HepG2 (cell line): Measurements from ENCODE around the gene DIP2C. TPM values are rescaled to one million over a fixed set of nuclear protein-coding genes. Genes with fewer than 3 reads are reported as not detected.

Experiments used
- FOXA3 ChIP-seq: IDR thresholded peaks from 2 replicates; pipeline ENCODE4 v1.6.1; 2016; ENCODE audit warnings: missing genetic modification reagents, missing compliant biosample characterization
- FOXJ3 ChIP-seq: sonication (generic); formaldehyde crosslinking; IDR thresholded peaks from 2 replicates; pipeline ENCODE4 v1.4.0; 2020; ENCODE audit warnings: missing genetic modification reagents, mild to moderate bottlenecking, borderline replicate concordance
- FOXM1 ChIP-seq: sonication (generic); formaldehyde crosslinking; IDR thresholded peaks from 2 replicates; pipeline ENCODE4 v1.5.0; 2020; ENCODE audit warnings: missing genetic modification reagents
- GATAD1 ChIP-seq: IDR thresholded peaks from 2 replicates; pipeline ENCODE4 v1.6.1; 2016; ENCODE audit warnings: missing genetic modification reagents, missing compliant biosample characterization
- HNRNPK ChIP-seq: fragments of 200-400 bp; formaldehyde crosslinking; IDR thresholded peaks from 2 replicates; pipeline ENCODE4 v1.6.1; 2018; ENCODE audit warnings: low read length, low read depth, moderate library complexity, mild to moderate bottlenecking; ENCODE audit not compliant: poor library complexity, severe bottlenecking
- HNRNPUL1 ChIP-seq: fragments of 200-400 bp; formaldehyde crosslinking; IDR thresholded peaks from 2 replicates; pipeline ENCODE4 v1.6.1; 2017; ENCODE audit warnings: low read depth, mild to moderate bottlenecking, low read length, moderate library complexity
- HOXA9 ChIP-seq: sonication (generic); formaldehyde crosslinking; IDR thresholded peaks from 2 replicates; pipeline ENCODE4 v1.8.1; 2022; ENCODE audit warnings: missing genetic modification reagents, mild to moderate bottlenecking, moderate library complexity, borderline replicate concordance
- KLF15 ChIP-seq: sonication (generic); formaldehyde crosslinking; IDR thresholded peaks from 2 replicates; pipeline ENCODE4 v1.8.1; 2023; ENCODE audit warnings: borderline replicate concordance, mild to moderate bottlenecking, inconsistent platforms, missing genetic modification reagents, mixed read lengths
- KLF6 ChIP-seq: IDR thresholded peaks from 2 replicates; pipeline ENCODE4 v1.8.0; 2016; ENCODE audit warnings: missing biosample characterization, missing genetic modification reagents
- KMT2B ChIP-seq: IDR thresholded peaks from 2 replicates; pipeline ENCODE4 v1.6.1; 2016; ENCODE audit warnings: missing genetic modification reagents, missing compliant biosample characterization
- MIER2 ChIP-seq: IDR thresholded peaks from 2 replicates; pipeline ENCODE4 v1.6.1; 2016; ENCODE audit warnings: missing biosample characterization, missing genetic modification reagents
- NCOR1 ChIP-seq: fragments of 200-600 bp; sonication (generic); IDR thresholded peaks from 2 replicates; pipeline ENCODE4 v1.7.0; 2017; ENCODE audit warnings: antibody characterized with exemption, low read length, borderline replicate concordance
- NFE2L1 ChIP-seq: sonication (generic); formaldehyde crosslinking; IDR thresholded peaks from 2 replicates; pipeline ENCODE4 v1.4.0; 2020; ENCODE audit warnings: missing genetic modification reagents, mild to moderate bottlenecking, borderline replicate concordance
- RARA ChIP-seq: IDR thresholded peaks from 2 replicates; pipeline ENCODE4 v1.6.1; 2016; ENCODE audit warnings: missing genetic modification reagents, missing compliant biosample characterization
- SNAI1 ChIP-seq: sonication (generic); formaldehyde crosslinking; IDR thresholded peaks from 2 replicates; pipeline ENCODE4 v1.5.0; 2020; ENCODE audit warnings: mild to moderate bottlenecking, missing genetic modification reagents, borderline replicate concordance
- TGIF2 ChIP-seq: IDR thresholded peaks from 2 replicates; pipeline ENCODE4 v1.6.1; 2016; ENCODE audit warnings: control low read depth, missing compliant biosample characterization
- YEATS2 ChIP-seq: sonication (generic); formaldehyde crosslinking; IDR thresholded peaks from 2 replicates; pipeline ENCODE4 v1.4.0; 2020; ENCODE audit warnings: missing genetic modification reagents, borderline replicate concordance
- YEATS4 ChIP-seq: sonication (generic); formaldehyde crosslinking; IDR thresholded peaks from 2 replicates; pipeline ENCODE4 v1.4.0; 2020; ENCODE audit warnings: missing genetic modification reagents, borderline replicate concordance
- ZFP62 ChIP-seq: sonication (generic); formaldehyde crosslinking; IDR thresholded peaks from 2 replicates; pipeline ENCODE4 v1.4.0; 2020; ENCODE audit warnings: missing genetic modification reagents
- ZNF326 ChIP-seq: sonication (generic); formaldehyde crosslinking; IDR thresholded peaks from 2 replicates; pipeline ENCODE4 v1.4.0; 2020; ENCODE audit warnings: missing genetic modification reagents, borderline replicate concordance
- ZNF496 ChIP-seq: sonication (generic); formaldehyde crosslinking; IDR thresholded peaks from 2 replicates; pipeline ENCODE4 v1.8.1; 2023; ENCODE audit warnings: mild to moderate bottlenecking, moderate library complexity, missing genetic modification reagents; ENCODE audit not compliant: insufficient replicate concordance
- ZNF891 ChIP-seq: sonication (generic); formaldehyde crosslinking; IDR thresholded peaks from 2 replicates; pipeline ENCODE4 v1.5.0; 2020; ENCODE audit warnings: mild to moderate bottlenecking, missing genetic modification reagents
- polyA plus RNA-seq, 8 experiments: library from polyadenylated mRNA; depleted of rRNA in 3 of 8; stranded (reverse) in 7 of 8; unstranded in 1 of 8; fragments of >200 nt; fragmentation: Illumina TruSeq in 4 of 8; extraction: Trizol in 4 of 8; gene quantifications; 2 replicates each; pipeline versions ENCODE4 v1.2.1 to v1.2.3, GENCODE V29; 2011 to 2016; ENCODE audit warnings: low read depth in 4 of 8, missing spikeins in 1 of 8, mixed read lengths in 1 of 8; ENCODE audit not compliant: insufficient read depth in 1 of 8
- total RNA-seq, 5 experiments: library from RNA; depleted of rRNA; stranded (reverse); fragments of >200 nt; fragmentation: Illumina TruSeq; extraction: Trizol; gene quantifications; 2 replicates each; pipeline ENCODE4 v1.2.3, GENCODE V29; 2016; ENCODE audit warnings: low read depth in 1 of 5
- TF ChIP-seq, protein P1 (sequence below): fragments of 450-650 bp; IDR thresholded peaks from 2 replicates; pipeline ENCODE4 v1.6.1; 2017
- TF ChIP-seq, protein P2 (sequence below): sonication (generic); formaldehyde crosslinking; IDR thresholded peaks from 2 replicates; pipeline ENCODE4 v1.4.0; 2020; ENCODE audit warnings: missing genetic modification reagents, mild to moderate bottlenecking, borderline replicate concordance
- TF ChIP-seq, protein P3 (sequence below): sonication (generic); formaldehyde crosslinking; IDR thresholded peaks from 2 replicates; pipeline ENCODE4 v1.8.1; 2023; ENCODE audit warnings: mild to moderate bottlenecking, moderate library complexity, missing genetic modification reagents
- TF ChIP-seq, protein P4 (sequence below): IDR thresholded peaks from 2 replicates; pipeline ENCODE4 v1.6.1; 2016; ENCODE audit warnings: low read depth, borderline replicate concordance

DIP2C gene
- total and polyA plus RNA-seq, 2 of the 13 experiments (the other 11 are each of a cell fraction or from before 2014, with no cell fraction given) = 2.2 to 2.7 TPM

DNA sequence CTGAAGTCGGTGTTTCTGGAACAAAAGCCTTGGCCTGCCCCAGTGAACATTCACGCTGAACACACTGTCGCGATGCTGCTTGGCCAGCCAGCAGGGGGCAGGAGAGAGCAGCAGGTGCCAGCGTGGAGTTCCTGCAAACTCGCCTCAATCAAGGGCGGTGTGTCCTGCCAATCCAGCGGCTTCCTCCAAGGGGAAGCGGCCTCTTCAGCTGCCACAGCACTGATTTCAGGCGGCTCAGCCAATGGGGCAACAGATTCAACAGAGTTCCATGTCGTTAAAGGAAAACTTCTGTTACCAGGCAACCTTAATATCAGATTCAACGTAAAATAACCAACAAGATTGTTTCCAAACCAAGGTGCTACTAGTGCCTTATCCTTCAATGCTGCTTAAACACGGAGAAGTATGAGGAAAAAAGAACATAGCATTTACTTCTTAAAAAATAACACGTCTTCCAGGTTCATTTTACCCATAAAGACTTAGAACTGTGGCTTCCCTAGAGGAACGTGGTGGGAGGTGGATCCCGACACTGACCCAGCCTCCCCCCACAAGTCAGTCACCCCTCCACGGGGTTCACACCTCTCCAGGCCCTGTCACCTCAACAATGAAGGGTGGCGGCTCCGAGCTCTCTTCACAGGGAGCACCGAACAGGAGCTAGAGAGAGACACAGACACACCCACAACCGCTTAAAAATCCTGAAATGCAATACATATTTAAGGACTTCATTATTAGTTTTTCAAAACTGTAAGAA is 178.2 kb downstream of the DIP2C start (continued):
- TF ChIP-seq, protein P1, sequence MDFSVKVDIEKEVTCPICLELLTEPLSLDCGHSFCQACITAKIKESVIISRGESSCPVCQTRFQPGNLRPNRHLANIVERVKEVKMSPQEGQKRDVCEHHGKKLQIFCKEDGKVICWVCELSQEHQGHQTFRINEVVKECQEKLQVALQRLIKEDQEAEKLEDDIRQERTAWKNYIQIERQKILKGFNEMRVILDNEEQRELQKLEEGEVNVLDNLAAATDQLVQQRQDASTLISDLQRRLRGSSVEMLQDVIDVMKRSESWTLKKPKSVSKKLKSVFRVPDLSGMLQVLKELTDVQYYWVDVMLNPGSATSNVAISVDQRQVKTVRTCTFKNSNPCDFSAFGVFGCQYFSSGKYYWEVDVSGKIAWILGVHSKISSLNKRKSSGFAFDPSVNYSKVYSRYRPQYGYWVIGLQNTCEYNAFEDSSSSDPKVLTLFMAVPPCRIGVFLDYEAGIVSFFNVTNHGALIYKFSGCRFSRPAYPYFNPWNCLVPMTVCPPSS = no peak
- TF ChIP-seq KLF6 (CRISPR knock-in tag) (no peak), YEATS2 (no peak; the same call in 1 of the 2 replicates), TGIF2 (CRISPR knock-in tag) (0 out of 2 replicates have a peak, but pooled peaks have one; percentile 59), ZFP62 (CRISPR knock-in tag) (no peak), SNAI1 (CRISPR knock-in tag) (no peak), NCOR1 (no peak), HNRNPUL1 (no peak), FOXJ3 (CRISPR knock-in tag) (no peak), YEATS4 (CRISPR knock-in tag) (no peak), ZNF496 (CRISPR knock-in tag) (no peak), KMT2B (CRISPR knock-in tag) (no peak), FOXM1 (CRISPR knock-in tag) (no peak), RARA (CRISPR knock-in tag) (no peak), HOXA9 (CRISPR knock-in tag) (no peak), NFE2L1 (CRISPR knock-in tag) (no peak), KLF15 (CRISPR knock-in tag) (no peak), MIER2 (no peak), HNRNPK (no peak), GATAD1 (no peak; the same call in 1 of the 2 replicates), FOXA3 (CRISPR knock-in tag) (no peak), ZNF891 (CRISPR knock-in tag) (no peak), ZNF326 (CRISPR knock-in tag) (no peak)
- TF ChIP-seq, protein P2, sequence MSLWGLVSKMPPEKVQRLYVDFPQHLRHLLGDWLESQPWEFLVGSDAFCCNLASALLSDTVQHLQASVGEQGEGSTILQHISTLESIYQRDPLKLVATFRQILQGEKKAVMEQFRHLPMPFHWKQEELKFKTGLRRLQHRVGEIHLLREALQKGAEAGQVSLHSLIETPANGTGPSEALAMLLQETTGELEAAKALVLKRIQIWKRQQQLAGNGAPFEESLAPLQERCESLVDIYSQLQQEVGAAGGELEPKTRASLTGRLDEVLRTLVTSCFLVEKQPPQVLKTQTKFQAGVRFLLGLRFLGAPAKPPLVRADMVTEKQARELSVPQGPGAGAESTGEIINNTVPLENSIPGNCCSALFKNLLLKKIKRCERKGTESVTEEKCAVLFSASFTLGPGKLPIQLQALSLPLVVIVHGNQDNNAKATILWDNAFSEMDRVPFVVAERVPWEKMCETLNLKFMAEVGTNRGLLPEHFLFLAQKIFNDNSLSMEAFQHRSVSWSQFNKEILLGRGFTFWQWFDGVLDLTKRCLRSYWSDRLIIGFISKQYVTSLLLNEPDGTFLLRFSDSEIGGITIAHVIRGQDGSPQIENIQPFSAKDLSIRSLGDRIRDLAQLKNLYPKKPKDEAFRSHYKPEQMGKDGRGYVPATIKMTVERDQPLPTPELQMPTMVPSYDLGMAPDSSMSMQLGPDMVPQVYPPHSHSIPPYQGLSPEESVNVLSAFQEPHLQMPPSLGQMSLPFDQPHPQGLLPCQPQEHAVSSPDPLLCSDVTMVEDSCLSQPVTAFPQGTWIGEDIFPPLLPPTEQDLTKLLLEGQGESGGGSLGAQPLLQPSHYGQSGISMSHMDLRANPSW (CRISPR knock-in tag) = no peak
- TF ChIP-seq, protein P3, sequence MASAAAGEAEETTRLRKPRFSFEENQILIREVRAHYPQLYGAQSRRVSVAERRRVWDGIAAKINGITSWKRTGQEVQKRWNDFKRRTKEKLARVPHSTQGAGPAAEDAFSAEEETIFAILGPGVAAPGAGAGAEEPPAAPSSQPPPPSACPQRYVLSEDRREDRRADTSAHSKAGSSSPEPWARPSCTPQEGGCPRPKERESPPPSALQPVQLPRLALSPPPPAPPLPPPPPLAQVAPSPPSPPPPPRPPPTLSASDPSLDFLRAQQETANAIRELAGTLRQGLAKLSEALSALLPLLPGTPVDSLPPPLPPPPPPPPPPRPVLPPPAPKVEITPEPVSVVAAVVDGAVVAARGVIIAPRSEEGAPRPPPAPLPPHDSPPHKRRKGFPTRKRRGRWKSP (CRISPR knock-in tag) = no peak
- TF ChIP-seq, protein P4, sequence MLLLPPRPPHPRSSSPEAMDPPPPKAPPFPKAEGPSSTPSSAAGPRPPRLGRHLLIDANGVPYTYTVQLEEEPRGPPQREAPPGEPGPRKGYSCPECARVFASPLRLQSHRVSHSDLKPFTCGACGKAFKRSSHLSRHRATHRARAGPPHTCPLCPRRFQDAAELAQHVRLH (CRISPR knock-in tag) = peak; percentile 57; the same call in 1 of the 2 replicates
